ENCODE data around the gene HYI. TPM values are rescaled to one million over a fixed set of nuclear protein-coding genes. Genes with fewer than 3 reads are reported as not detected.

Gene HYI
- polyA plus RNA-seq, 1 of the 3 experiments (the other 2 are of a cell fraction), result 11.1 TPM

GRCh38 chr1:43446388-43446740 lies 7.4 kb downstream of the HYI start:
- H3F3A ChIP-seq (replicated peaks; ENCODE audit: insufficient read depth), result no peaks in the 10 kb centered on the region
- H3K27ac ChIP-seq (ENCODE audit: low read depth in 2 of 2, low read length in 1 of 2), result no peak overlapping the region
- TF ChIP-seq FOXM1 (IDR thresholded peaks at IDR 0.05; ENCODE audit: low read depth) (no peak), POLR2AphosphoS5 (IDR thresholded peaks at IDR 0.05; ENCODE audit: low read depth, low read length) (no peak), RXRA (IDR thresholded peaks at IDR 0.05; ENCODE audit: borderline replicate concordance, low read depth) (no peak), JUND (IDR thresholded peaks at IDR 0.05) (no peak), CHD2 (IDR thresholded peaks at IDR 0.05; ENCODE audit: low read length, partially characterized antibody) (no peak), USF1 (IDR thresholded peaks at IDR 0.05; ENCODE audit: borderline replicate concordance, low read depth) (no peak), CTCF (IDR thresholded peaks at IDR 0.05) (no peak), EZH2phosphoT487 (IDR thresholded peaks at IDR 0.05; ENCODE audit: borderline replicate concordance, low read depth) (no peak)
- TF ChIP-seq, protein P1, sequence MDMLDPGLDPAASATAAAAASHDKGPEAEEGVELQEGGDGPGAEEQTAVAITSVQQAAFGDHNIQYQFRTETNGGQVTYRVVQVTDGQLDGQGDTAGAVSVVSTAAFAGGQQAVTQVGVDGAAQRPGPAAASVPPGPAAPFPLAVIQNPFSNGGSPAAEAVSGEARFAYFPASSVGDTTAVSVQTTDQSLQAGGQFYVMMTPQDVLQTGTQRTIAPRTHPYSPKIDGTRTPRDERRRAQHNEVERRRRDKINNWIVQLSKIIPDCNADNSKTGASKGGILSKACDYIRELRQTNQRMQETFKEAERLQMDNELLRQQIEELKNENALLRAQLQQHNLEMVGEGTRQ (IDR thresholded peaks at IDR 0.05; ENCODE audit: borderline replicate concordance, low read depth, low read length), result no peak
- TF ChIP-seq, protein P2, sequence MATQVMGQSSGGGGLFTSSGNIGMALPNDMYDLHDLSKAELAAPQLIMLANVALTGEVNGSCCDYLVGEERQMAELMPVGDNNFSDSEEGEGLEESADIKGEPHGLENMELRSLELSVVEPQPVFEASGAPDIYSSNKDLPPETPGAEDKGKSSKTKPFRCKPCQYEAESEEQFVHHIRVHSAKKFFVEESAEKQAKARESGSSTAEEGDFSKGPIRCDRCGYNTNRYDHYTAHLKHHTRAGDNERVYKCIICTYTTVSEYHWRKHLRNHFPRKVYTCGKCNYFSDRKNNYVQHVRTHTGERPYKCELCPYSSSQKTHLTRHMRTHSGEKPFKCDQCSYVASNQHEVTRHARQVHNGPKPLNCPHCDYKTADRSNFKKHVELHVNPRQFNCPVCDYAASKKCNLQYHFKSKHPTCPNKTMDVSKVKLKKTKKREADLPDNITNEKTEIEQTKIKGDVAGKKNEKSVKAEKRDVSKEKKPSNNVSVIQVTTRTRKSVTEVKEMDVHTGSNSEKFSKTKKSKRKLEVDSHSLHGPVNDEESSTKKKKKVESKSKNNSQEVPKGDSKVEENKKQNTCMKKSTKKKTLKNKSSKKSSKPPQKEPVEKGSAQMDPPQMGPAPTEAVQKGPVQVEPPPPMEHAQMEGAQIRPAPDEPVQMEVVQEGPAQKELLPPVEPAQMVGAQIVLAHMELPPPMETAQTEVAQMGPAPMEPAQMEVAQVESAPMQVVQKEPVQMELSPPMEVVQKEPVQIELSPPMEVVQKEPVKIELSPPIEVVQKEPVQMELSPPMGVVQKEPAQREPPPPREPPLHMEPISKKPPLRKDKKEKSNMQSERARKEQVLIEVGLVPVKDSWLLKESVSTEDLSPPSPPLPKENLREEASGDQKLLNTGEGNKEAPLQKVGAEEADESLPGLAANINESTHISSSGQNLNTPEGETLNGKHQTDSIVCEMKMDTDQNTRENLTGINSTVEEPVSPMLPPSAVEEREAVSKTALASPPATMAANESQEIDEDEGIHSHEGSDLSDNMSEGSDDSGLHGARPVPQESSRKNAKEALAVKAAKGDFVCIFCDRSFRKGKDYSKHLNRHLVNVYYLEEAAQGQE (IDR thresholded peaks at IDR 0.05; ENCODE audit: low read depth, low read length), result no peak
- no peak overlapping the region for H2AFZ ChIP-seq (ENCODE audit: low read depth)
- H3K9me2 ChIP-seq, result no peaks in the 10 kb centered on the region
- no peaks in the 10 kb centered on the region; a peak in 1 of 4 replicates for H3K4me1 ChIP-seq (ENCODE audit: control insufficient read depth in 1 of 2, insufficient read depth in 2 of 2, low read depth in 1 of 2, low read length in 1 of 2)
- ChIA-PET POLR2A (no interaction called here), CTCF (no interaction called here)
- DNase-seq, result no peak
- peaks cover 4 to 86% of the 10 kb centered on the region in 2 experiments for H3K36me3 ChIP-seq (replicated peaks in 1 of 2; ENCODE audit: control insufficient read depth in 1 of 2, insufficient read depth in 2 of 2, low read length in 1 of 2)
- H3K4me2 ChIP-seq, result no peak overlapping the region
- no peaks in the 10 kb centered on the region for H4K20me1 ChIP-seq (ENCODE audit: insufficient read depth)
- H3K27me3 ChIP-seq (ENCODE audit: insufficient read depth), result no peaks in the 10 kb centered on the region
- H3K9ac ChIP-seq, result no peak overlapping the region
- WGBS (ENCODE audit: low lambda C conversion rate), result 85% methylated on average over 3 of the region's 4 CpGs
- H3K9me3 ChIP-seq, result no peaks in the 10 kb centered on the region
- no peak overlapping the region for H3K4me3 ChIP-seq (ENCODE audit: low read depth in 2 of 2, low read length in 1 of 2)
- no peaks in the 10 kb centered on the region for H3K79me2 ChIP-seq (ENCODE audit: insufficient read depth)

All from SK-N-SH (cell line).